ENCODE data around the gene SLBP.

SLBP gene

DNA sequence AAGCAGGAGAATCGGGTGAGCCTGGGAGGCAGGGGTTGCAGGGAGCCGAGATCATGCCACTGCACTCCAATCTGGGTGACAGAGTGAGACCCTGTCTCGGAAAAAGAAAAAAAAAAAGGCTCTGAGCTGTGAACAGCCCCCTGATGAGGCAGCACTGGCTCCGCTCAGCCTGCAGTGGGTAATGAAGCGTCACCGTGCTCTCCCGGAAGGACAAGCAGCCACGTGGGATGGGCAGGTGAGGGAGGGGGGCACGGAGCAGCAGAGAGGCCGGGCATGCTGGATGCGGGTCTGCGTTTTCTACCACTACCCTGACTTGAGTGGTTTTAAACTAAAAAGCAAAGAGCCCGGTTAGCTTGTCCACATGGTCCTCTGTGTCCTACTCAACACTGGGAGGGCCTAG is 24.7 kb upstream of the SLBP start:
- Histone ChIP-seq H3K9me3 (ENCODE audit: control insufficient read depth, low read depth, low read length) (no peaks in the 10 kb centered on the region), H3K36me3 (ENCODE audit: control insufficient read depth, low read depth, low read length) (peaks cover 92% of the 10 kb centered on the region), H3K4me1 (ENCODE audit: control insufficient read depth, low read depth, low read length) (no peaks in the 10 kb centered on the region), H3K9ac (ENCODE audit: low read length) (no peak overlapping the region), H3K27me3 (ENCODE audit: control insufficient read depth, insufficient read depth, low read length) (no peaks in the 10 kb centered on the region), H3K27ac (ENCODE audit: low read length) (no peak overlapping the region), H3K4me3 (ENCODE audit: low read length) (no peak overlapping the region)

DNA sequence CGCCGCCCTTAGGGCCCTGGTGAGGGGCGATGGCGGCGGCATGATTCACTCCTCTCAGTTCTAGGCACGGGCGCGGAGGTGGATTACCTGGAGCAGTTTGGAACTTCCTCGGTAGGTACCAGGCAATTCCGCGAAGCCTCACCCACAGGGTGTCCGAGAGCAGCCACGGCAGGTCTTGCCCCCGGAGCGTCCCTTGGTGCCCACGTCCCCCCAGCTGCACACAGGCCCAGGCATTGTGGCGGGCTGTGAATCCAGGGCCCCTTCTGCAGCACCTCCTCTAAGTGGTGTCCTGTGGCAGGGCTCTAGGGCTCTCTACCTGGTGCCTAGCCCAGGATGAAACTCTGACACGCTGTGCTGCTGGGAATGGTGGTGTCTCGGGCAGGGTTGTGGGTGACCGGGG is 23.1 kb upstream of the SLBP start:
- no peak overlapping the region for H3K27ac ChIP-seq (ENCODE audit: low read length)
- H3K9me3 ChIP-seq (ENCODE audit: control insufficient read depth, low read depth, low read length): no peaks in the 10 kb centered on the region
- H3K4me1 ChIP-seq (ENCODE audit: control insufficient read depth, low read depth, low read length): no peaks in the 10 kb centered on the region
- no peaks in the 10 kb centered on the region for H3K27me3 ChIP-seq (ENCODE audit: control insufficient read depth, insufficient read depth, low read length)
- peaks cover 92% of the 10 kb centered on the region for H3K36me3 ChIP-seq (ENCODE audit: control insufficient read depth, low read depth, low read length)
- no peak overlapping the region for H3K4me3 ChIP-seq (ENCODE audit: low read length)
- H3K9ac ChIP-seq (ENCODE audit: low read length): no peak overlapping the region

GRCh38 chr4:1732911-1733310 is 20.8 kb upstream of the SLBP start:
- Histone ChIP-seq H3K36me3 (ENCODE audit: control insufficient read depth, low read depth, low read length) (peaks cover 86% of the 10 kb centered on the region), H3K4me1 (ENCODE audit: control insufficient read depth, low read depth, low read length) (no peaks in the 10 kb centered on the region), H3K4me3 (ENCODE audit: low read length) (no peak overlapping the region)

GRCh38 chr4:1731180-1731579 is 19.1 kb upstream of the SLBP start:
- no peak overlapping the region for H3K9ac ChIP-seq (ENCODE audit: low read length)
- no peak overlapping the region for H3K27ac ChIP-seq (ENCODE audit: low read length)
- H3K36me3 ChIP-seq (ENCODE audit: control insufficient read depth, low read depth, low read length): peaks cover 85% of the 10 kb centered on the region

More at GRCh38 chr4:1732911-1733310, 20.8 kb upstream of the SLBP start:
- no peak overlapping the region for H3K9ac ChIP-seq (ENCODE audit: low read length)
- no peak overlapping the region for H3K27ac ChIP-seq (ENCODE audit: low read length)
- H3K9me3 ChIP-seq (ENCODE audit: control insufficient read depth, low read depth, low read length): no peaks in the 10 kb centered on the region
- H3K27me3 ChIP-seq (ENCODE audit: control insufficient read depth, insufficient read depth, low read length): no peaks in the 10 kb centered on the region

GRCh38 chr4:1730532-1731135 is 18.5 kb upstream of the SLBP start:
- no peak overlapping the region for H3K27ac ChIP-seq (ENCODE audit: low read length)
- no peak overlapping the region for H3K4me3 ChIP-seq (ENCODE audit: low read length)
- no peaks in the 10 kb centered on the region for H3K27me3 ChIP-seq (ENCODE audit: control insufficient read depth, insufficient read depth, low read length)
- H3K36me3 ChIP-seq (ENCODE audit: control insufficient read depth, low read depth, low read length): peaks cover 86% of the 10 kb centered on the region
- no peaks in the 10 kb centered on the region for H3K4me1 ChIP-seq (ENCODE audit: control insufficient read depth, low read depth, low read length)
- H3K9me3 ChIP-seq (ENCODE audit: control insufficient read depth, low read depth, low read length): no peaks in the 10 kb centered on the region
- no peak overlapping the region for H3K9ac ChIP-seq (ENCODE audit: low read length)

More at GRCh38 chr4:1731180-1731579, 19.1 kb upstream of the SLBP start:
- Histone ChIP-seq H3K27me3 (ENCODE audit: control insufficient read depth, insufficient read depth, low read length) (no peaks in the 10 kb centered on the region), H3K9me3 (ENCODE audit: control insufficient read depth, low read depth, low read length) (no peaks in the 10 kb centered on the region), H3K4me1 (ENCODE audit: control insufficient read depth, low read depth, low read length) (no peaks in the 10 kb centered on the region), H3K4me3 (ENCODE audit: low read length) (no peak overlapping the region)

DNA sequence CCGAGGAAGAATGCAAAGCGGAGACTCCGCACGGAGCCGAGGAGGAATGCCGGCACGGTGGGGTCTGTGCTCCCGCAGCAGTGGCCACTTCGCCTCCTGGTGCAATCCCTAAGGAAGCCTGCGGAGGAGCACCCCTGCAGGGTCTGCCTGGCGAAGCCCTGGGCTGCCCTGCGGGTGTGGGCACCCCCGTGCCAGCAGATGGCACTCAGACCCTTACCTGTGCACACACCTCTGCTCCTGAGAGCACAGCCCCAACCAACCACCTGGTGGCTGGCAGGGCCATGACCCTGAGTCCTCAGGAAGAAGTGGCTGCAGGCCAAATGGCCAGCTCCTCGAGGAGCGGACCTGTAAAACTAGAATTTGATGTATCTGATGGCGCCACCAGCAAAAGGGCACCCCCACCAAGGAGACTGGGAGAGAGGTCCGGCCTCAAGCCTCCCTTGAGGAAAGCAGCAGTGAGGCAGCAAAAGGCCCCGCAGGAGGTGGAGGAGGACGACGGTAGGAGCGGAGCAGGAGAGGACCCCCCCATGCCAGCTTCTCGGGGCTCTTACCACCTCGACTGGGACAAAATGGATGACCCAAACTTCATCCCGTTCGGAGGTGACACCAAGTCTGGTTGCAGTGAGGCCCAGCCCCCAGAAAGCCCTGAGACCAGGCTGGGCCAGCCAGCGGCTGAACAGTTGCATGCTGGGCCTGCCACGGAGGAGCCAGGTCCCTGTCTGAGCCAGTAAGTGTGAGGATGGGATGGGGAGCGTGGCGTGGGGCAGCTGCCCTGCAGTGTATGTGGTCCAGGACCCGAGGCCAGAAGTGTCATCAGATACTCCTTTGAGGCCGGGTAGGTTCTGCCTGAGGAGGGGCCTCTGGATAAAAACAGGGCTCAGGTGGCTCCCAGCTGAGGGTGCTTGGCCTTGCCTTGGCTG is 16.2 kb upstream of the SLBP start:
- no peaks in the 10 kb centered on the region for H3K9me3 ChIP-seq (ENCODE audit: control insufficient read depth, low read depth, low read length)
- peaks cover 88% of the 10 kb centered on the region for H3K36me3 ChIP-seq (ENCODE audit: control insufficient read depth, low read depth, low read length)
- H3K27me3 ChIP-seq (ENCODE audit: control insufficient read depth, insufficient read depth, low read length): no peaks in the 10 kb centered on the region
- H3K9ac ChIP-seq (ENCODE audit: low read length): no peak overlapping the region
- H3K4me1 ChIP-seq (ENCODE audit: control insufficient read depth, low read depth, low read length): no peaks in the 10 kb centered on the region
- no peak overlapping the region for H3K4me3 ChIP-seq (ENCODE audit: low read length)
- H3K27ac ChIP-seq (ENCODE audit: low read length): no peak overlapping the region

DNA sequence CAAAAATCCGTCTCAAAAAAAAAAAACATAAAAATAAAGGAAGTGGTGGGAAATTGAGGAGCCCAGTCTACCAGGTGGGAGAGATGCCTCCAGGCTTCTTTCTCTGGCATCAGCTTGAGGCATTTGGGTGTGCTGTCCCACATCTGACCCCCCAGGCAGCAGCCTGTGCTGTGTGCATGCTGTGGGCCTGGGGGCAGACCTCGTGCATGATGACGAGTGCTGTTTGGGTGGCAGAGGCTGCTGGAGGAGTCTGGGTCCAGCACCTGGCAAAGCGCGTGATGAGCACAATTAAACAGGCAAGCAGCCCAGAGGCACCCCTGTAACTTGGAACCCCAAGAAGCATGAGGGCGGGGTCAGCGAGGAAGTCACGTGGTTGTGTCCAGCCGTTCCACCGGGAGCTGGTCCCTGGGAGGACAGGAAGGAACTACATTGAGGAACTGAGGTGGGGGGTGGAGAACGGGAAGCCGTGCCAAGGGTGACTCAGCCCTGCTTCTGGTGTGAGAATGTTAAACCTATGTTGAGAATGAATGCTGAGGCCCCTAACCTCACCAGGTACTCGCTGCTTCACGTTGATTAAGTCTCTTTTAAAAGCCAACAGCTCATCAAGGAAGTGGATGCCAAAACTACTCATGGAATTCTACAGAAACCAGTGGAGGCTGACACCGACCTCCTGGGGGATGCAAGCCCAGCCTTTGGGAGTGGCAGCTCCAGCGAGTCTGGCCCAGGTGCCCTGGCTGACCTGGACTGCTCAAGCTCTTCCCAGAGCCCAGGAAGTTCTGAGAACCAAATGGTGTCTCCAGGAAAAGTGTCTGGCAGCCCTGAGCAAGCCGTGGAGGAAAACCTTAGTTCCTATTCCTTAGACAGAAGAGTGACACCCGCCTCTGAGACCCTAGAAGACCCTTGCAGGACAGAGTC is 15.3 kb upstream of the SLBP start:
- Histone ChIP-seq H3K9ac (ENCODE audit: low read length) (no peak overlapping the region), H3K9me3 (ENCODE audit: control insufficient read depth, low read depth, low read length) (no peaks in the 10 kb centered on the region), H3K36me3 (ENCODE audit: control insufficient read depth, low read depth, low read length) (peaks cover 81% of the 10 kb centered on the region), H3K27me3 (ENCODE audit: control insufficient read depth, insufficient read depth, low read length) (no peaks in the 10 kb centered on the region), H3K27ac (ENCODE audit: low read length) (no peak overlapping the region), H3K4me1 (ENCODE audit: control insufficient read depth, low read depth, low read length) (no peaks in the 10 kb centered on the region), H3K4me3 (ENCODE audit: low read length) (no peak overlapping the region)

GRCh38 chr4:1726146-1726934 is 14.2 kb upstream of the SLBP start:
- no peak overlapping the region for H3K4me3 ChIP-seq (ENCODE audit: low read length)
- H3K36me3 ChIP-seq (ENCODE audit: control insufficient read depth, low read depth, low read length): peaks cover 71% of the 10 kb centered on the region
- H3K27me3 ChIP-seq (ENCODE audit: control insufficient read depth, insufficient read depth, low read length): no peaks in the 10 kb centered on the region
- no peak overlapping the region for H3K27ac ChIP-seq (ENCODE audit: low read length)
- no peaks in the 10 kb centered on the region for H3K9me3 ChIP-seq (ENCODE audit: control insufficient read depth, low read depth, low read length)
- no peak overlapping the region for H3K9ac ChIP-seq (ENCODE audit: low read length)
- no peaks in the 10 kb centered on the region for H3K4me1 ChIP-seq (ENCODE audit: control insufficient read depth, low read depth, low read length)

DNA sequence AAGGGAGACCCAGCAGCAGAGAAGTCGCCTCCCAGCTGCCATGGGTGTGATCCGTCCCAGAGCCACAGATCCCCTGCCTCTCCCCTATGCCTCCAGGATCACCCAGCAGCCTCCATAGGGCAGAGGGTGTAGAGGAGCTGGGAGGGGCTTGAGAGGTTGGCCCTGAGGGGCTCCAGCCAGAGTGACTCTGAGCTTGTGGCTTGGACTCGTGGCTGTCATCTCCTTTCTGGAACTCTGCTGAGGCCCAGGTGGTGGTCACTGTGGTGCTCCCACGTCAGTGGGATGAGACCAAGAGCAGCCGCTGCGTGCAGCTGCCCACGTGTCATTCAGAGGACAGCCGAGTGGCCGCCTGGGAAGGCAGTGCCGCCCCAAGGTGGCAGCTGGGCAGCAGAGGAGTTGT is 13.4 kb upstream of the SLBP start:
- no peaks in the 10 kb centered on the region for H3K4me1 ChIP-seq (ENCODE audit: control insufficient read depth, low read depth, low read length)
- H3K9ac ChIP-seq (ENCODE audit: low read length): no peak overlapping the region
- no peak overlapping the region for H3K4me3 ChIP-seq (ENCODE audit: low read length)
- no peaks in the 10 kb centered on the region for H3K27me3 ChIP-seq (ENCODE audit: control insufficient read depth, insufficient read depth, low read length)
- no peak overlapping the region for H3K27ac ChIP-seq (ENCODE audit: low read length)
- no peaks in the 10 kb centered on the region for H3K9me3 ChIP-seq (ENCODE audit: control insufficient read depth, low read depth, low read length)
- H3K36me3 ChIP-seq (ENCODE audit: control insufficient read depth, low read depth, low read length): peaks cover 63% of the 10 kb centered on the region

- Histone ChIP-seq H3K36me3 (ENCODE audit: control insufficient read depth, low read depth, low read length) (peaks cover 48% of the 10 kb centered on the region), H3K27ac (ENCODE audit: low read length) (no peak overlapping the region), H3K4me1 (ENCODE audit: control insufficient read depth, low read depth, low read length) (no peaks in the 10 kb centered on the region), H3K27me3 (ENCODE audit: control insufficient read depth, insufficient read depth, low read length) (no peaks in the 10 kb centered on the region), H3K4me3 (ENCODE audit: low read length) (peak overlapping the region; percentile 79), H3K9me3 (ENCODE audit: control insufficient read depth, low read depth, low read length) (no peaks in the 10 kb centered on the region), H3K9ac (ENCODE audit: low read length) (no peak overlapping the region)
These were observed 11.1 kb upstream of the SLBP start for GRCh38 chr4:1723131-1723801.

All from iPS-18a (cell line).